OCI-LY1 (cell line): ENCODE results near the gene SNAPC4.

ENCODE experiments used
- CTCF ChIP-seq: fragments of 200-600 bp; sonication (generic), shearing (Covaris generic); IDR thresholded peaks from 2 replicates; pipeline ENCODE4 v1.5.1; 2017; ENCODE audit warnings: mild to moderate bottlenecking, antibody characterized with exemption, low read length, moderate library complexity, mixed read lengths
- EZH2 ChIP-seq: fragments of 200-600 bp; sonication (generic), shearing (Covaris generic); IDR thresholded peaks from 2 replicates; pipeline ENCODE4 v1.8.0; 2017; ENCODE audit warnings: borderline replicate concordance, mixed run types, mild to moderate bottlenecking, antibody characterized with exemption, low read length, moderate library complexity, mixed read lengths

- TF ChIP-seq CTCF (no peak), EZH2 (no peak)
Measured at GRCh38 chr9:136434580-136435169, 34.7 kb upstream of the SNAPC4 start.
